K562 (cell line): ENCODE results near the gene MMP15. TPM values are rescaled to one million over a fixed set of nuclear protein-coding genes. Genes with fewer than 3 reads are reported as not detected.
A peak's percentile ranks its signal among the peaks of the same experiment; 100 is the strongest.

Experiments
- ATAC-seq: fragments of 200-7000 bp; cut with Tn5 transposase; 3 replicates; pipeline ENCODE4 v1.9.1; 2020; ENCODE audit warnings: moderate library complexity
- BruUV-seq: library from RNA; stranded (reverse); fragments of 400-500 nt; replicated peaks from 2 replicates; lab custom pipeline; 2021; lab: Mats Ljungman, UMichigan
- CTCF ChIA-PET: fragments of 300-600 bp; formaldehyde crosslinking; extraction: SDS; loops from one replicate; lab custom pipeline; 2021; ENCODE audit warnings: low intra/inter-chr PET ratio; lab: Yijun Ruan, JAX
- POLR2A ChIA-PET: fragments of 300-600, 350-650 bp; sonication (Branson Sonifier 250); formaldehyde crosslinking; extraction: SDS; loops from one replicate; lab custom pipeline; 2021; ENCODE audit warnings: antibody characterized with exemption, inconsistent platforms; lab: Yijun Ruan, JAX
- DNase-seq, 4 experiments: peaks; one replicate each; pipeline versions ENCODE4 v3.0.0 to v3.0.0-alpha.2; 2011 to 2018; ENCODE audit warnings: low spot score in 3 of 4, mixed read lengths in 3 of 4; ENCODE audit errors: extremely low read depth in 1 of 4
- FAIRE-seq: peaks from 2 replicates; lab custom pipeline; 2011; peaks lifted over from hg19 to GRCh38; lab: Jason Lieb, UNC
- H2AFZ ChIP-seq: 2 replicates; pipeline ENCODE4 v1.6.0; 2011; ENCODE audit warnings: low read depth, low read length, control low read depth, inconsistent platforms
- H3K27ac ChIP-seq: fragments of 200-600 bp; 3 replicates; pipeline ENCODE4 v1.8.0; 2011; ENCODE audit warnings: low read depth, mild to moderate bottlenecking, control low read depth, inconsistent platforms, low read length, moderate library complexity, mixed read lengths; ENCODE audit errors: extremely low read depth
- H3K27me3 ChIP-seq, 2 experiments: fragments of 300-600 bp in 1 of 2; 2 replicates in 1 of 2; 3 replicates in 1 of 2; pipeline versions ENCODE4 v1.6.0 to v1.8.0; 2011; ENCODE audit warnings: inconsistent platforms in 2 of 2, low read length in 2 of 2, mild to moderate bottlenecking in 1 of 2, mixed read lengths in 1 of 2, moderate library complexity in 1 of 2; ENCODE audit not compliant: control insufficient read depth in 2 of 2, insufficient read depth in 2 of 2
- H3K36me3 ChIP-seq: fragments of 300-600 bp; 3 replicates; pipeline ENCODE4 v1.8.0; 2011; ENCODE audit warnings: mild to moderate bottlenecking, low read length, inconsistent platforms; ENCODE audit not compliant: control insufficient read depth, insufficient read depth
- H3K4me1 ChIP-seq, 2 experiments: fragments of 200-600 bp in 1 of 2; replicated peaks in 1 of 2; 2 replicates in 1 of 2; 3 replicates in 1 of 2; pipeline versions ENCODE4 v1.5.1 to v1.8.0; 2011; ENCODE audit warnings: inconsistent platforms in 2 of 2, low read length in 2 of 2, mild to moderate bottlenecking in 1 of 2, mixed read lengths in 1 of 2, moderate library complexity in 1 of 2; ENCODE audit not compliant: control insufficient read depth in 2 of 2, insufficient read depth in 2 of 2
- H3K4me2 ChIP-seq: 2 replicates; pipeline ENCODE4 v1.6.1; 2011; ENCODE audit warnings: low read length, control low read depth, inconsistent platforms, mixed read lengths; ENCODE audit not compliant: insufficient read depth
- H3K4me3 ChIP-seq: fragments of 200-600 bp; sonication (generic), shearing (Covaris generic); 2 replicates; pipeline ENCODE4 v1.5.1; 2016; ENCODE audit warnings: control low read depth, inconsistent platforms
- H3K79me2 ChIP-seq: fragments of 200-600 bp; 3 replicates; pipeline ENCODE4 v1.8.0; 2011; ENCODE audit warnings: low read length, inconsistent platforms; ENCODE audit not compliant: control insufficient read depth, insufficient read depth
- H3K9ac ChIP-seq, 2 experiments: 2 replicates each; pipeline versions ENCODE4 v1.6.0 to v1.6.1; 2011; ENCODE audit warnings: low read depth in 2 of 2, low read length in 2 of 2, control low read depth in 1 of 2, inconsistent platforms in 1 of 2, mild to moderate bottlenecking in 1 of 2, mixed read lengths in 1 of 2; ENCODE audit not compliant: insufficient read depth in 1 of 2
- H3K9me1 ChIP-seq: one replicate; pipeline ENCODE4 v1.6.0; 2011; ENCODE audit warnings: inconsistent platforms, mild to moderate bottlenecking, low read length, moderate library complexity; ENCODE audit not compliant: control insufficient read depth, insufficient read depth
- H3K9me3 ChIP-seq: replicated peaks from 2 replicates; pipeline ENCODE4 v1.5.1; 2011; ENCODE audit warnings: low read depth, low read length, inconsistent platforms; ENCODE audit not compliant: control insufficient read depth, insufficient read depth
- H4K20me1 ChIP-seq: replicated peaks from 2 replicates; pipeline ENCODE4 v1.6.1; 2011; ENCODE audit warnings: low read length, inconsistent platforms, mixed read lengths; ENCODE audit not compliant: control insufficient read depth, insufficient read depth
- ARID1B ChIP-seq: fragments of 450-650 bp; IDR thresholded peaks from 2 replicates; pipeline ENCODE4 v1.6.1; 2016; ENCODE audit warnings: antibody characterized with exemption, mild to moderate bottlenecking, inconsistent platforms
- IFI16 ChIP-seq: fragments of 250-450 bp; sonication (Bioruptor Pico); IDR thresholded peaks from 2 replicates; pipeline ENCODE4 v2.1.2; 2022; ENCODE audit warnings: mild to moderate bottlenecking, inconsistent platforms
- JUND ChIP-seq, 2 experiments: IDR thresholded peaks; 2 replicates in 1 of 2; 3 replicates in 1 of 2; pipeline ENCODE4 v1.6.1; 2011; ENCODE audit warnings: borderline replicate concordance in 2 of 2, low read depth in 2 of 2, low read length in 2 of 2, improper control_type of control experiment in 1 of 2, missing biosample characterization in 1 of 2, missing genetic modification characterization in 1 of 2, missing genetic modification reagents in 1 of 2
- MEIS2 ChIP-seq: fragments of 450-650 bp; IDR thresholded peaks from 2 replicates; pipeline ENCODE4 v1.6.1; 2014; ENCODE audit warnings: mild to moderate bottlenecking; ENCODE audit not compliant: partially characterized antibody
- MTA3 ChIP-seq: fragments of 450-650 bp; formaldehyde crosslinking; IDR thresholded peaks from 2 replicates; pipeline ENCODE4 v1.6.1; 2017; ENCODE audit warnings: mild to moderate bottlenecking, borderline replicate concordance
- RBM39 ChIP-seq: fragments of 200-400 bp; formaldehyde crosslinking; optimal IDR thresholded peaks from 2 replicates; pipeline ENCODE3; 2018; ENCODE audit warnings: low read depth, low read length
- SMARCE1 ChIP-seq: fragments of 450-650 bp; IDR thresholded peaks from 2 replicates; pipeline ENCODE4 v1.7.1; 2016; ENCODE audit warnings: mild to moderate bottlenecking
- ZFX ChIP-seq: sonication (generic); formaldehyde crosslinking; IDR thresholded peaks from 2 replicates; pipeline ENCODE4 v1.8.0; 2022; ENCODE audit warnings: mild to moderate bottlenecking, missing genetic modification reagents, moderate library complexity
- ZNF707 ChIP-seq: fragments of 250-450 bp; sonication (Bioruptor Pico); conservative IDR thresholded peaks from 2 replicates; pipeline ENCODE4 v1.8.0; 2022; ENCODE audit warnings: inconsistent platforms, mild to moderate bottlenecking, moderate library complexity
- ZNF778 ChIP-seq: fragments of 450-650 bp; formaldehyde crosslinking; IDR thresholded peaks from 2 replicates; pipeline ENCODE4 v1.4.0; 2020; ENCODE audit warnings: mild to moderate bottlenecking, moderate library complexity
- ZNF79 ChIP-seq: fragments of 250-450 bp; sonication (Bioruptor Pico); IDR thresholded peaks from 2 replicates; pipeline ENCODE4 v1.4.0; 2020; ENCODE audit warnings: low read depth, mild to moderate bottlenecking, moderate library complexity
- WGBS: fragments of 100-300 bp; shearing (Covaris generic); methylation state at CpG from one replicate; pipeline ENCODE4 v1.1.6; 2016; ENCODE audit warnings: low coverage, mixed read lengths; ENCODE audit not compliant: insufficient coverage; ENCODE audit errors: missing lambda C conversion rate; 5-methylcytosine and 5-hydroxymethylcytosine counted together
- in situ Hi-C: fragments of 300-500 bp; cut with MboI; formaldehyde crosslinking; loops from 4 replicates; pipeline ENCODE4 v1.15.0; 2018; ENCODE audit warnings: inconsistent platforms, mixed read lengths
- intact Hi-C: fragments of 100-400 bp; cut with micrococcal nuclease; formaldehyde crosslinking; loops from 2 replicates; pipeline ENCODE4 v1.14.2; 2022
- polyA plus RNA-seq, 8 experiments: library from polyadenylated mRNA; depleted of rRNA in 4 of 8; stranded (reverse) in 5 of 8; unstranded in 3 of 8; fragments of >200 nt; fragmentation: Nextera tagmentation in 2 of 8; fragmentation: Illumina TruSeq in 1 of 8; extraction: Ambion mirVana in 2 of 8; extraction: Trizol in 1 of 8; gene quantifications; 2 replicates each; pipeline versions ENCODE4 v1.2.1 to v1.2.3, GENCODE V29; 2011 to 2014; ENCODE audit warnings: inconsistent platforms in 1 of 8, missing spikeins in 1 of 8
- total RNA-seq, 7 experiments: library from RNA; depleted of rRNA in 6 of 7; stranded (reverse); fragments of >200 nt in 6 of 7; fragmentation: Illumina TruSeq in 2 of 7; extraction: Trizol in 2 of 7; gene quantifications; 2 replicates each; pipeline versions ENCODE4 v1.2.1 to v1.2.3, GENCODE V29; 2011 to 2021; ENCODE audit warnings: low replicate concordance in 1 of 7
- TF ChIP-seq, protein P1 (sequence below): sonication (generic); formaldehyde crosslinking; IDR thresholded peaks from 2 replicates; pipeline ENCODE4 v1.8.1; 2023; ENCODE audit warnings: mild to moderate bottlenecking, missing genetic modification reagents
- TF ChIP-seq, protein P2 (sequence below): sonication (generic); formaldehyde crosslinking; IDR thresholded peaks from 2 replicates; pipeline ENCODE4 v1.9.0; 2022; ENCODE audit warnings: mild to moderate bottlenecking, missing genetic modification reagents
- TF ChIP-seq, protein P3 (sequence below), 3 experiments: fragments of 200-800 bp in 1 of 3; fragments of 250-450 bp in 1 of 3; fragments of 450-650 bp in 1 of 3; sonication (Bioruptor Pico) in 1 of 3; sonication (Bioruptor generic) in 1 of 3; formaldehyde crosslinking in 1 of 3; IDR thresholded peaks; 2 replicates each; pipeline versions ENCODE4 v1.6.1 to v1.8.0; 2016 to 2022; ENCODE audit warnings: mild to moderate bottlenecking in 2 of 3, missing genetic modification characterization in 2 of 3, missing compliant biosample characterization in 1 of 3, moderate library complexity in 1 of 3

MMP15 gene
- total and polyA plus RNA-seq, 9 of the 15 experiments (the other 6 are each of a cell fraction or from before 2014, with no cell fraction given), result 0.01 to 20.4 (median 5.5) TPM

DNA sequence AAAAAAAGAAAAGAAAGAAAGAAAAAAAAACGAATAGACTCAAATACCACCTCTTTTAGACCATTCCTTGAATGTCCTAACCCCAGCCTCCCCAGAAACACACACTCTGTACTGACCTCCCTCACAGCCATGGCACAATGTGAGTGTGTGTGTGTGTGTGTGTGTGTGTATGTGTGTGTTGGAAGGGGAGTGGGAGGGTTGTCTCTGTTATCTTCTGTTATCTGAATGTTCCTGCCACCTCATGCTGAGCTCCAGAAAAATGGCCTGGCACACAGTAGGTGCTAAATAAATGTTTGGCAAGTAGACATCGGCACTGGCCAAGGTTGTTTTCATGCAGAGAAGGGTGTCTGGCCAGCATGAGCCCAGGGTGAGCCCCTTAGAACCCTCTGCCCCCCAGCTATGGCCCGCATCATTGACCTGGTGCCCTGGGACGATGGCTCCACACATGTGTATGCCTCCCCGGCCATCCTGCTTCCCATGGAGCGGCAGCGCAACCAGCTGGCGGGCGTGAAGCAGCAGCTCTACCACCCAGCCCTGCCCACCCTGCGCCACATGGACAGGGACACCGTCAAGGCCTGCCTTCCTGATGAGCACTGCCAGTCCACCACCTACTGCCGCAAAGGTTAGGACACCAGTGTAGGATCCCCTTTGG lies 48.0 kb upstream of the MMP15 start:
- no peaks in the 10 kb centered on the region for H3K27me3 ChIP-seq
- ChIA-PET CTCF (no interaction called here), POLR2A (interaction anchor here (0.6 to 2.4 kb wide), 6 partner anchors 14 to 652 kb away, joined by 3 to 18 read pairs (median 4); partner anchors contain the start of gene CNOT1)
- no peak overlapping the region for H3K4me3 ChIP-seq
- 69% methylated on average over 10 of the region's 12 CpGs for WGBS
- ATAC-seq, result peak; percentile 14
- no TSS peak for BruUV-seq
- DNase-seq, result peak in 3 of 4 experiments; percentile 27 to 57 (median 39)
- peak overlapping the region; percentile 42 to 71; a peak in 3 of 4 replicates for H3K9ac ChIP-seq
- FAIRE-seq, result no peak
- H4K20me1 ChIP-seq, result no peaks in the 10 kb centered on the region
- peak overlapping the region; percentile 74 for H3K27ac ChIP-seq
- no peaks in the 10 kb centered on the region for H3K79me2 ChIP-seq
- no peaks in the 10 kb centered on the region for H3K36me3 ChIP-seq
- H3K9me3 ChIP-seq, result no peaks in the 10 kb centered on the region
- intact Hi-C loops (no loop called here), in situ Hi-C loops (no loop called here)
- peaks cover 6% of the 10 kb centered on the region for H3K9me1 ChIP-seq
- peak overlapping the region; percentile 19; the same call in 1 of the 2 replicates for H3K4me2 ChIP-seq
- H2AFZ ChIP-seq, result peak overlapping the region; percentile 60
- H3K4me1 ChIP-seq, result peaks cover 28 to 42% of the 10 kb centered on the region in 2 experiments
- TF ChIP-seq ARID1B (peak; percentile 87), IFI16 (CRISPR knock-in tag) (no peak), SMARCE1 (peak; percentile 78; the same call in 1 of the 2 replicates), ZFX (CRISPR knock-in tag) (peak; percentile 27; the same call in 1 of the 2 replicates), ZNF79 (no peak), MEIS2 (peak; percentile 25), MTA3 (0 out of 2 replicates have a peak, but pooled peaks have one; percentile 54), JUND (IDR thresholded peaks at IDR 0.05; ENCODE audit: borderline replicate concordance, low read depth, low read length) (peak; percentile 65), JUND (tag; IDR thresholded peaks at IDR 0.05; ENCODE audit: borderline replicate concordance, low read depth, low read length) (no peak; the same call in 2 of the 3 replicates), RBM39 (no peak), ZNF707 (CRISPR knock-in tag) (no peak), ZNF778 (CRISPR knock-in tag) (no peak)
- TF ChIP-seq, protein P1, sequence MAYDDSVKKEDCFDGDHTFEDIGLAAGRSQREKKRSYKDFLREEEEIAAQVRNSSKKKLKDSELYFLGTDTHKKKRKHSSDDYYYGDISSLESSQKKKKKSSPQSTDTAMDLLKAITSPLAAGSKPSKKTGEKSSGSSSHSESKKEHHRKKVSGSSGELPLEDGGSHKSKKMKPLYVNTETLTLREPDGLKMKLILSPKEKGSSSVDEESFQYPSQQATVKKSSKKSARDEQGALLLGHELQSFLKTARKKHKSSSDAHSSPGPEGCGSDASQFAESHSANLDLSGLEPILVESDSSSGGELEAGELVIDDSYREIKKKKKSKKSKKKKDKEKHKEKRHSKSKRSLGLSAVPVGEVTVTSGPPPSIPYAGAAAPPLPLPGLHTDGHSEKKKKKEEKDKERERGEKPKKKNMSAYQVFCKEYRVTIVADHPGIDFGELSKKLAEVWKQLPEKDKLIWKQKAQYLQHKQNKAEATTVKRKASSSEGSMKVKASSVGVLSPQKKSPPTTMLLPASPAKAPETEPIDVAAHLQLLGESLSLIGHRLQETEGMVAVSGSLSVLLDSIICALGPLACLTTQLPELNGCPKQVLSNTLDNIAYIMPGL (CRISPR knock-in tag), result 0 out of 2 replicates have a peak, but pooled peaks have one; percentile 21
- TF ChIP-seq, protein P2, sequence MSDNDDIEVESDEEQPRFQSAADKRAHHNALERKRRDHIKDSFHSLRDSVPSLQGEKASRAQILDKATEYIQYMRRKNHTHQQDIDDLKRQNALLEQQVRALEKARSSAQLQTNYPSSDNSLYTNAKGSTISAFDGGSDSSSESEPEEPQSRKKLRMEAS, result 0 out of 2 replicates have a peak, but pooled peaks have one; percentile 32
- TF ChIP-seq, protein P3, sequence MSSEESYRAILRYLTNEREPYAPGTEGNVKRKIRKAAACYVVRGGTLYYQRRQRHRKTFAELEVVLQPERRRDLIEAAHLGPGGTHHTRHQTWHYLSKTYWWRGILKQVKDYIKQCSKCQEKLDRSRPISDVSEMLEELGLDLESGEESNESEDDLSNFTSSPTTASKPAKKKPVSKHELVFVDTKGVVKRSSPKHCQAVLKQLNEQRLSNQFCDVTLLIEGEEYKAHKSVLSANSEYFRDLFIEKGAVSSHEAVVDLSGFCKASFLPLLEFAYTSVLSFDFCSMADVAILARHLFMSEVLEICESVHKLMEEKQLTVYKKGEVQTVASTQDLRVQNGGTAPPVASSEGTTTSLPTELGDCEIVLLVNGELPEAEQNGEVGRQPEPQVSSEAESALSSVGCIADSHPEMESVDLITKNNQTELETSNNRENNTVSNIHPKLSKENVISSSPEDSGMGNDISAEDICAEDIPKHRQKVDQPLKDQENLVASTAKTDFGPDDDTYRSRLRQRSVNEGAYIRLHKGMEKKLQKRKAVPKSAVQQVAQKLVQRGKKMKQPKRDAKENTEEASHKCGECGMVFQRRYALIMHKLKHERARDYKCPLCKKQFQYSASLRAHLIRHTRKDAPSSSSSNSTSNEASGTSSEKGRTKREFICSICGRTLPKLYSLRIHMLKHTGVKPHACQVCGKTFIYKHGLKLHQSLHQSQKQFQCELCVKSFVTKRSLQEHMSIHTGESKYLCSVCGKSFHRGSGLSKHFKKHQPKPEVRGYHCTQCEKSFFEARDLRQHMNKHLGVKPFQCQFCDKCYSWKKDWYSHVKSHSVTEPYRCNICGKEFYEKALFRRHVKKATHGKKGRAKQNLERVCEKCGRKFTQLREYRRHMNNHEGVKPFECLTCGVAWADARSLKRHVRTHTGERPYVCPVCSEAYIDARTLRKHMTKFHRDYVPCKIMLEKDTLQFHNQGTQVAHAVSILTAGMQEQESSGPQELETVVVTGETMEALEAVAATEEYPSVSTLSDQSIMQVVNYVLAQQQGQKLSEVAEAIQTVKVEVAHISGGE (CRISPR knock-in tag; IDR thresholded peaks at IDR 0.05), result peak in 1 of 3 experiments; percentile 49; a peak in 2 of 6 replicates
